Gastrocnemius medialis (tissue), 4 donors: ENCODE results near the gene LRRFIP1. TPM values are rescaled to one million over a fixed set of nuclear protein-coding genes. Genes with fewer than 3 reads are reported as not detected.

Experiments
- ATAC-seq, 2 donors: fragments of 150-250 bp; one replicate each; pipeline ENCODE4 v1.9.1; 2016
- DNase-seq, 2 donors: peaks; one replicate each; pipeline ENCODE4 v3.0.0-alpha.2; 2019
- H3K27ac ChIP-seq, 4 donors: fragments of 200-600 bp; sonication (generic); 1 replicate in 1 of 4; 2 replicates in 3 of 4; pipeline ENCODE4 v1.5.1; 2016 to 2018; ENCODE audit warnings: mild to moderate bottlenecking in 2 of 4, moderate library complexity in 1 of 4
- H3K27me3 ChIP-seq, 3 donors: fragments of 200-600 bp; sonication (generic) in 2 of 3; 1 replicate in 1 of 3; 2 replicates in 2 of 3; pipeline versions ENCODE4 v1.5.1 to v1.6.0; 2016 to 2019; ENCODE audit warnings: mild to moderate bottlenecking in 1 of 3, moderate library complexity in 1 of 3
- H3K36me3 ChIP-seq, 2 donors: fragments of 200-600 bp; sonication (generic) in 1 of 2; one replicate each; pipeline ENCODE4 v1.5.1; 2017 to 2018
- H3K4me1 ChIP-seq, 2 donors: fragments of 200-600 bp; sonication (generic) in 1 of 2; one replicate each; pipeline ENCODE4 v1.5.1; 2016 to 2017; ENCODE audit warnings: mild to moderate bottlenecking in 2 of 2
- H3K4me3 ChIP-seq, 4 donors: fragments of 200-600 bp; sonication (generic) in 3 of 4; 1 replicate in 1 of 4; 2 replicates in 3 of 4; pipeline ENCODE4 v1.5.1; 2016 to 2019; ENCODE audit warnings: mild to moderate bottlenecking in 2 of 4
- H3K9me3 ChIP-seq, 3 donors: fragments of 200-600 bp; sonication (generic) in 2 of 3; 1 replicate in 1 of 3; 2 replicates in 2 of 3; pipeline ENCODE4 v1.5.1; 2016 to 2019
- CTCF ChIP-seq, 5 experiments: fragments of 450-650 bp in 3 of 5; fragments of 200-600 bp in 2 of 5; sonication (generic) in 2 of 5; IDR thresholded peaks in 4 of 5; conservative IDR thresholded peaks in 1 of 5; 1 replicate in 4 of 5; 2 replicates in 1 of 5; pipeline ENCODE4 v1.5.1; 2016 to 2019; ENCODE audit warnings: antibody characterized with exemption in 5 of 5, mild to moderate bottlenecking in 3 of 5, moderate library complexity in 3 of 5
- POLR2A ChIP-seq, 2 donors: fragments of 450-650 bp; IDR thresholded peaks; one replicate each; pipeline ENCODE4 v1.6.1; 2017; ENCODE audit warnings: antibody characterized with exemption in 2 of 2, mild to moderate bottlenecking in 2 of 2, moderate library complexity in 2 of 2
- in situ Hi-C, 4 donors: fragments of 200-750 bp; cut with MboI; loops; one replicate each; pipeline versions ENCODE4 v1.15.0 to v1.8.0; 2017; ENCODE audit warnings: low sequenced_read_pairs in 4 of 4
- intact Hi-C: fragments of 100-400 bp; cut with DNase I; formaldehyde crosslinking; loops from one replicate; pipeline ENCODE4 v1.15.1; 2023; ENCODE audit warnings: low total_unique reads
- total RNA-seq, 4 donors: library from RNA; depleted of rRNA; stranded (reverse); fragments of >200 nt; gene quantifications; one replicate each; pipeline versions ENCODE4 v1.1.0 to v1.2.3, GENCODE V29; 2016

Gene LRRFIP1
- total RNA-seq, 4 donors from 2014 or later = 37.9 to 74.1 (median 54.0) TPM

GRCh38 chr2:237712477-237713377 lies 85.3 kb downstream of the LRRFIP1 start:
- no peak for TF ChIP-seq CTCF (IDR thresholded peaks at IDR 0.05 in 4 of 5, conservative IDR thresholded peaks at IDR 0.05 in 1 of 5)
- no peak for TF ChIP-seq POLR2A (IDR thresholded peaks at IDR 0.05)
- DNase-seq = no peak
- Histone ChIP-seq H3K9me3 (no peaks in the 10 kb centered on the region), H3K27ac (peak overlapping the region; percentile 78 to 91 (median 82)), H3K4me3 (no peak overlapping the region), H3K27me3 (no peaks in the 10 kb centered on the region), H3K4me1 (peaks cover 66 to 73% of the 10 kb centered on the region in 2 donors), H3K36me3 (no peaks in the 10 kb centered on the region)
- in situ Hi-C loops (no loop called here), intact Hi-C loops (no loop called here)
- ATAC-seq = peak; percentile 61 to 69

GRCh38 chr2:237714690-237715458 lies 87.5 kb downstream of the LRRFIP1 start:
- no peaks in the 10 kb centered on the region for H3K36me3 ChIP-seq
- in situ Hi-C loops (no loop called here), intact Hi-C loops (no loop called here)
- peaks cover 68 to 72% of the 10 kb centered on the region in 2 donors for H3K4me1 ChIP-seq
- H3K27me3 ChIP-seq = no peaks in the 10 kb centered on the region
- peak overlapping the region; percentile 39 to 57 (median 40) for H3K4me3 ChIP-seq
- ATAC-seq = peak; percentile 76 to 89
- no peaks in the 10 kb centered on the region for H3K9me3 ChIP-seq
- H3K27ac ChIP-seq = peak overlapping the region; percentile 78 to 91 (median 82)
- DNase-seq = peak; percentile 49 to 82
- no peak for TF ChIP-seq CTCF (IDR thresholded peaks at IDR 0.05 in 4 of 5, conservative IDR thresholded peaks at IDR 0.05 in 1 of 5)
- TF ChIP-seq POLR2A (IDR thresholded peaks at IDR 0.05) = no peak

- Histone ChIP-seq H3K27ac (peak overlapping the region; percentile 78 to 91 (median 82)), H3K36me3 (no peaks in the 10 kb centered on the region), H3K9me3 (no peaks in the 10 kb centered on the region), H3K27me3 (no peaks in the 10 kb centered on the region), H3K4me3 (peak overlapping the region; percentile 39 to 57 (median 40)), H3K4me1 (peaks cover 74% of the 10 kb centered on the region in 2 donors)
- intact Hi-C loops (no loop called here), in situ Hi-C loops (no loop called here)
- TF ChIP-seq CTCF (IDR thresholded peaks at IDR 0.05 in 4 of 5, conservative IDR thresholded peaks at IDR 0.05 in 1 of 5) (no peak), POLR2A (IDR thresholded peaks at IDR 0.05) (no peak)
- ATAC-seq (peak in 1 of 2 donors; percentile 30), DNase-seq (no peak)
These were observed 88.1 kb downstream of the LRRFIP1 start for GRCh38 chr2:237715459-237715947.

- H3K27ac ChIP-seq = peak overlapping the region; percentile 78 to 91 (median 82)
- H3K27me3 ChIP-seq = no peaks in the 10 kb centered on the region
- no peak for ATAC-seq
- H3K36me3 ChIP-seq = no peaks in the 10 kb centered on the region
- no peak for DNase-seq
- in situ Hi-C loops (no loop called here), intact Hi-C loops (no loop called here)
- H3K9me3 ChIP-seq = no peaks in the 10 kb centered on the region
- no peak for TF ChIP-seq POLR2A (IDR thresholded peaks at IDR 0.05)
- TF ChIP-seq CTCF (IDR thresholded peaks at IDR 0.05 in 4 of 5, conservative IDR thresholded peaks at IDR 0.05 in 1 of 5) = no peak
- peaks cover 79% of the 10 kb centered on the region in 2 donors for H3K4me1 ChIP-seq
- peak overlapping the region in 2 of 4 donors; percentile 39 to 57 for H3K4me3 ChIP-seq
These were observed 88.6 kb downstream of the LRRFIP1 start for GRCh38 chr2:237716011-237716410.
